EL (cell line): Measurements from ENCODE around the gene HRC.

Experiments
- DNase-seq: peaks from one replicate; pipeline ENCODE4 v3.0.0-alpha.2; 2016

The HRC gene

DNA sequence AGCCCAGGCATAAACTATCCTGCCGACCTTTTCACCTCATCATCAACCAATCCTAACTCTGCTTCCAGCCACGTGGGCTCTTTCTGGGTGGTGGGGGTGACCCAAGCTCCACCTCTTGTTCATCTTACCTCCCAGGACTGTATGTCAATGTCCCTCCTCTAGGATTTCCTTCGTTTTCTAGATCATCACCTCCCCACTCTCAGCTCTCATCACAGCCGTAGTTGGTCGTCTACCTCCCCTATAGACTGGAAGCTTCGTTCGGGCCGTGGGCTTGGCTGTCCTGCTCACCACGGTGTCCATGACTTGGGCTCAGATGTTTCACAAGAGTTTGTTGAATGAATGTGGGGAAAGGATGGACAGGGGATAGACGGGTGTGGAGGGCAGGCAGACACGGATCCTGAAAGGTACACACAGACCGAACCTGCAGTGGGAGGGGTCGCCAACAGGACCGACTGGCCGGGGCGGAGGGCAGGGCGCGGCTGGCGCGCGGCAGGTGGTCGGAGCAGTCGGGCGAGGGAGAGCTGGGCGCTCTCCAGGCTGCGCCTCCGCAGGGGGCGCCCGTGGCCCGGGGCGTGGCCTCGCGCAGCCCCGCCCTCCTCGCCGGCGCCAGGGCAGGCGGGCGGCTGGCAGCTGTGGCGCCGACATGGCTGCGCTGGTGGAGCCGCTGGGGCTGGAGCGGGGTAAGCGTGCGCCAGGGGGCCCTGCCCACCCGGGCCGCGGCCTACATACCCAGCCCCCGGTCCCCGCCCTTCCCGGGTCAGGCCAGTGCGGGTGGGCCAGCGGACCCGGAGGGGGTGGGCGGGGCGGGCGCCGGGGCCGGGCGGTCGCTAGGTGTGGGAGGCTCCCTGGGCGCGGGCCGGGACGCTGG is 41.2 kb downstream of the HRC start, which contains the start of gene LIN7B:
Gene LIN7B, plus strand, starts transcription at position 609 of the 868 bp plus-strand sequence. Its CDS starts 35 bp downstream, at position 644.
- peak; percentile 80 for DNase-seq

GRCh38 chr19:49111218-49111998 is 43.8 kb downstream of the HRC start:
- DNase-seq: no peak

DNA sequence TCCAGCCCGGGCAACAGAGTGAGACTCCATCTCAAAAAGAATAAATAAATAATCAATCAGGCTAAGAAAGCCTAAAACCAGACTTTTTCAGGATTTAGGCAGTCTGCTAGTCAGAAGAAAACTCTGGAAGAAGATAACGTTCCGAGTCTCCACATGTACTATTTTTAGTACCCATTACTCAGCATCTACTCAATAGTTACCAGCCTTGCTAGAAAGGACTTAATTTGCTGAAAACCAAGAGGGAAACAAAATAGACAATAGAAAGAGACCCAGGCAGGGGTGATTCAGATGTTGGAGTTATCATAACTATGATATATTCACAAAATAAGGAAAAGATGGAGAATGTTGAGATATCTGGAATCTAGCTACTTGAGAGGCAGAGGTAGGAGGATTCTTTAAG is 44.6 kb downstream of the HRC start:
- no peak for DNase-seq

- no peak for DNase-seq
These were observed 45.5 kb downstream of the HRC start for GRCh38 chr19:49109569-49110233.

GRCh38 chr19:49109051-49109450 is 46.1 kb downstream of the HRC start:
- no peak for DNase-seq

GRCh38 chr19:49107625-49108459 is 47.4 kb downstream of the HRC start:
- DNase-seq: no peak

DNA sequence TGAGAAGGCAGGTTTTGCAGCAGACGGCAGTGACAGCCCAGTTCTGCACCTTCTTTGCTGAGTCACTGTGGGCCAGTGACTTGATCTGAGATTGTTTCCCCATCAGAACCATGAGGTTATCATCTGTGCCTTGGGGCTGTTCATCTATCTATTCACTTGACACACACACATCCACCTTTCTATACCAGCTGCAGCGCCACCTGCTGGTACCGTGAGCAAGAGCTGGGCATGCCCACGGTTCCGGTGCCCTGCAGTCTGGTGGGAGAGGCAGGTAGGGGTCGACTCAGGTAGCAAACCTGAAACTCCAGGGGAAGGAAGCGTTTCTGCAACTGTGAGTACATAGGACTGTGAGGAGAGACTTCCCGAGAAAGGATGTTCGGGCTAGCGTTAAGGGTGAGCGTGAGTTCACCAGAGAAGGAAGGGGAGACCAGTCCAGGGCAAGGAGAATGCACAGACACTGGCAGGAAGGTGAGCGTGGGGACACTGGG is 48.5 kb downstream of the HRC start:
- peak; percentile 55 for DNase-seq

DNA sequence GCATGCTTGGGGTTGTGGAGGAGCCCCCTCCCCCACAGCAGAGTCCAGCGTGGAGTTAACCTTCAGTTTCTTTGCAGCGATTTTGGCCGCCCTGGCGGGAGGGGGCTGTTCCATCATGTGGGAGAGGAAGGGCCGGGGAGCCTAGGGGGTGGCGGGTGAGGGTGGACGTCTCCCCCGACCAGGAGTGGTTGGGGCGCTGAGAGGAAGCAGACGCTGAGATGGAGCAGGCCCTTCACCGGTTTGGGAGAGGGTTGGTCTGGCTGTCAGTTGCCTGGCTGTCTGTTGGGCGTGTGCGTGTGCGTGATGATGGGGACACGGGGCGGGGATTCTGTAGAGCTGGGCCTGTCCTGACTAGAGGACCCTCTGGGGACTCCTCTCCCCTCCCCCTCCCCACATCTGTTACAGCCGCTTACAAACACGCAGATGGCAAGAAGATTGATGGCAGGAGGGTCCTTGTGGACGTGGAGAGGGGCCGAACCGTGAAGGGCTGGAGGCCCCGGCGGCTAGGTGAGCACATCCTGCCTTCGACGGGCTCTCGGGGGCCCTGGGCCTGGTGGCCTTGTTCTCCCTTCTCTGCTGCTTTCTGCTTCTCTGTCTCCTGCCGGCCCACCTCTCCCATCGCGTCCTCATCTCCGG is 50.8 kb downstream of the HRC start:
- DNase-seq: no peak

GRCh38 chr19:49103331-49104085 is 51.7 kb downstream of the HRC start:
- no peak for DNase-seq

DNA sequence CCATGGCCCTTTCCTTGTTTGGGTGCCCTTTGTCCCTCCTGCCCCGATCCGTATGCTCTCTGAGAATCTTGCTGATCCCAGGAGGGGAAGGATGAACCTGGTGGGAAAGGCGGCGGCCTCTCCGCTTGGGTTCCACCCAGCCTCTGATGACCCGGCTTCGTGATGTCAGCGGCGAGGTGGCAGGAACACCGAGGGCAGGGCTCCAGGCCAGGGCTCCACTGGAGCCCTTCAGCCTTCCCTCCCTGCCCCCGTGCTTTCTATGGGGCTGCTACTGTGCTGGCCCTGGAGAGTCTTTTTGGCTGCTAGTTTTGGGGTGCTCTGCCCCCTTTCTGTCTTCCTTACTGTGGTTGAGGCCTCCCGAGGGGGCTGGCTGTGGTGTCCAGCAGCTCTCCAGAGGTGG is 52.9 kb downstream of the HRC start:
- no peak for DNase-seq
